ENCODE data around the gene SPAG17. TPM values are rescaled to one million over a fixed set of nuclear protein-coding genes. Genes with fewer than 3 reads are reported as not detected.

Gene SPAG17
- total RNA-seq, 1 experiment from 2014 or later: not detected

- no peak for TF ChIP-seq EZH2 (IDR thresholded peaks at IDR 0.05)
- no peak for TF ChIP-seq ATF3 (IDR thresholded peaks at IDR 0.05)
- no peak for TF ChIP-seq JUND (IDR thresholded peaks at IDR 0.05)
- no peak for TF ChIP-seq YY1 (IDR thresholded peaks at IDR 0.05; ENCODE audit: extremely low read depth, insufficient replicate concordance, low read depth, low read length)
- TF ChIP-seq CBX3 (IDR thresholded peaks at IDR 0.05; ENCODE audit: low read depth): no peak
- no peak for TF ChIP-seq SRF (IDR thresholded peaks at IDR 0.05; ENCODE audit: low read depth)
- no peak for TF ChIP-seq REST (IDR thresholded peaks at IDR 0.05; ENCODE audit: low read depth)
- no peak for TF ChIP-seq TCF7L2 (IDR thresholded peaks at IDR 0.05; ENCODE audit: borderline replicate concordance, extremely low read depth, insufficient read depth, insufficient read length)
- TF ChIP-seq MAX (IDR thresholded peaks at IDR 0.05): no peak
- no peak for TF ChIP-seq ZNF274 (IDR thresholded peaks at IDR 0.05; ENCODE audit: low read depth, low read length)
- TF ChIP-seq CEBPB (IDR thresholded peaks at IDR 0.05; ENCODE audit: low read depth): no peak
- TF ChIP-seq ZFX (IDR thresholded peaks at IDR 0.05): no peak
- no peak for TF ChIP-seq CTCF (IDR thresholded peaks at IDR 0.05 in 2 of 3, conservative IDR thresholded peaks at IDR 0.05 in 1 of 3; ENCODE audit: borderline replicate concordance in 1 of 3, insufficient read depth in 1 of 3, low read depth in 2 of 3, low read length in 2 of 3)
- DNase-seq (ENCODE audit: low read depth, low spot score) (no peak), ATAC-seq (peak; percentile 92)
- H3K4me1 ChIP-seq (ENCODE audit: control insufficient read depth in 1 of 2, insufficient read depth in 2 of 2, low read length in 2 of 2): no peaks in the 10 kb centered on the region
- H3K4me2 ChIP-seq (ENCODE audit: low read length): no peak overlapping the region
- no peaks in the 10 kb centered on the region for H4K20me1 ChIP-seq (ENCODE audit: insufficient read depth)
- ChIA-PET CTCF (no interaction called here), RAD21 (ENCODE audit: low non-redundant PET in 1 of 2, low total read pairs in 2 of 2, uncharacterized antibody in 2 of 2, unreplicated experiment in 2 of 2) (no interaction called here), POLR2A (no interaction called here)
- intact Hi-C loops (cut with micrococcal nuclease): no loop called here
- H3K9me2 ChIP-seq (ENCODE audit: insufficient read depth): no peaks in the 10 kb centered on the region
- H3K9me3 ChIP-seq (ENCODE audit: control insufficient read depth in 1 of 2, insufficient read depth in 1 of 2, low read depth in 1 of 2, low read length in 2 of 2): no peaks in the 10 kb centered on the region
- no peak overlapping the region for H2AFZ ChIP-seq (ENCODE audit: low read depth, low read length, poor library complexity, severe bottlenecking)
- no peak overlapping the region for H3K9ac ChIP-seq (ENCODE audit: low read length)
- BruUV-seq (replicated peaks): no TSS peak
- no peak overlapping the region for H3K27ac ChIP-seq (ENCODE audit: low read depth, low read length)
- no peaks in the 10 kb centered on the region for H3K27me3 ChIP-seq (ENCODE audit: insufficient read depth, low read length)
- H3K36me3 ChIP-seq (ENCODE audit: control insufficient read depth in 1 of 2, insufficient read depth in 2 of 2, low read length in 2 of 2): no peaks in the 10 kb centered on the region
- H3K79me2 ChIP-seq (ENCODE audit: insufficient read depth, low read length): no peaks in the 10 kb centered on the region
- no peak overlapping the region for H3K4me3 ChIP-seq (replicated peaks in 1 of 2; ENCODE audit: low read depth in 1 of 2, low read length in 2 of 2)
These were observed 53.0 kb downstream of the SPAG17 start for GRCh38 chr1:118132000-118132399.

All from HCT116 (cell line).